Chondrocyte (in vitro differentiated cells): ENCODE data around the gene RGS6. TPM values are rescaled to one million over a fixed set of nuclear protein-coding genes. Genes with fewer than 3 reads are reported as not detected.

ENCODE experiments used
- DNase-seq: peaks from one replicate; pipeline ENCODE4 v3.0.0; 2021; ENCODE audit warnings: mixed read lengths, low spot score
- H3K27ac Mint-ChIP-seq: one replicate; pipeline ENCODE4 v1.8.0; 2021; ENCODE audit warnings: mild to moderate bottlenecking, moderate library complexity, mixed read lengths; ENCODE audit not compliant: unreplicated experiment
- H3K27me3 Mint-ChIP-seq: 2 replicates; pipeline ENCODE4 v1.8.0; 2021; ENCODE audit warnings: low read depth, mixed read lengths
- H3K36me3 Mint-ChIP-seq: 2 replicates; pipeline ENCODE4 v1.8.0; 2021; ENCODE audit warnings: low read depth, mixed read lengths
- H3K4me1 Mint-ChIP-seq: 2 replicates; pipeline ENCODE4 v1.8.0; 2021; ENCODE audit warnings: low read depth, mild to moderate bottlenecking, mixed read lengths
- H3K4me3 Mint-ChIP-seq: one replicate; pipeline ENCODE4 v1.8.0; 2021; ENCODE audit warnings: mild to moderate bottlenecking, moderate library complexity, mixed read lengths; ENCODE audit not compliant: unreplicated experiment
- H3K9me3 Mint-ChIP-seq: 2 replicates; pipeline ENCODE4 v1.8.0; 2021; ENCODE audit warnings: low read depth, mixed read lengths
- total RNA-seq: library from RNA; stranded (reverse); gene quantifications from 3 replicates; pipeline ENCODE4 v1.2.1, GENCODE V29; 2021
- TF ChIP-seq, protein P1 (sequence below): fragments of 200-600 bp; sonication (generic); IDR thresholded peaks from 2 replicates; pipeline ENCODE4 v1.5.0; 2021; ENCODE audit warnings: antibody characterized with exemption, mild to moderate bottlenecking, moderate library complexity

Gene RGS6
- total RNA-seq, 1 donor from 2014 or later: 0.12 TPM

DNA sequence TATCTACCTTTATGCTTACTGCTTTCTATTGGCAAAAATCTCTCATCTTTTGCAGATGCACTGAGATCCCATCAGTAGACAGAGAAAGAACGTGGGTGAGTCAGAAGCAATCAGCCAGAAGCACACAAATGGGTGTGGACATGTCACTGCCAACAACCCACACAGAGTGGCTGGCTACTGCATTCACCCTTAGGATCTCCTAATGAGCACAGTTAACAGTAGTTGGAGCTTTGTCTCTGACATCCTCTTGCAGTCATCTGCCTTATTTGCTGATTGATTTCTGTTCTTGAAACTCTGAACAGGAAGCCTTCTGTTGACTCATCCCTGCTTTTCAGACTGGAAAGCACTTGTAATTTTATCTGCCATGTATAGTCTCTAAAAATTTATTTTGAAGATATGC, 117.2 kb downstream of the RGS6 start:
- Mint-ChIP-seq H3K4me3 (no peak overlapping the region), H3K36me3 (no peaks in the 10 kb centered on the region), H3K9me3 (peaks cover 6% of the 10 kb centered on the region), H3K27ac (no peak overlapping the region), H3K27me3 (peaks cover 11% of the 10 kb centered on the region), H3K4me1 (no peaks in the 10 kb centered on the region)
- DNase-seq: no peak
- TF ChIP-seq, protein P1, sequence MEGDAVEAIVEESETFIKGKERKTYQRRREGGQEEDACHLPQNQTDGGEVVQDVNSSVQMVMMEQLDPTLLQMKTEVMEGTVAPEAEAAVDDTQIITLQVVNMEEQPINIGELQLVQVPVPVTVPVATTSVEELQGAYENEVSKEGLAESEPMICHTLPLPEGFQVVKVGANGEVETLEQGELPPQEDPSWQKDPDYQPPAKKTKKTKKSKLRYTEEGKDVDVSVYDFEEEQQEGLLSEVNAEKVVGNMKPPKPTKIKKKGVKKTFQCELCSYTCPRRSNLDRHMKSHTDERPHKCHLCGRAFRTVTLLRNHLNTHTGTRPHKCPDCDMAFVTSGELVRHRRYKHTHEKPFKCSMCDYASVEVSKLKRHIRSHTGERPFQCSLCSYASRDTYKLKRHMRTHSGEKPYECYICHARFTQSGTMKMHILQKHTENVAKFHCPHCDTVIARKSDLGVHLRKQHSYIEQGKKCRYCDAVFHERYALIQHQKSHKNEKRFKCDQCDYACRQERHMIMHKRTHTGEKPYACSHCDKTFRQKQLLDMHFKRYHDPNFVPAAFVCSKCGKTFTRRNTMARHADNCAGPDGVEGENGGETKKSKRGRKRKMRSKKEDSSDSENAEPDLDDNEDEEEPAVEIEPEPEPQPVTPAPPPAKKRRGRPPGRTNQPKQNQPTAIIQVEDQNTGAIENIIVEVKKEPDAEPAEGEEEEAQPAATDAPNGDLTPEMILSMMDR: no peak

DNA sequence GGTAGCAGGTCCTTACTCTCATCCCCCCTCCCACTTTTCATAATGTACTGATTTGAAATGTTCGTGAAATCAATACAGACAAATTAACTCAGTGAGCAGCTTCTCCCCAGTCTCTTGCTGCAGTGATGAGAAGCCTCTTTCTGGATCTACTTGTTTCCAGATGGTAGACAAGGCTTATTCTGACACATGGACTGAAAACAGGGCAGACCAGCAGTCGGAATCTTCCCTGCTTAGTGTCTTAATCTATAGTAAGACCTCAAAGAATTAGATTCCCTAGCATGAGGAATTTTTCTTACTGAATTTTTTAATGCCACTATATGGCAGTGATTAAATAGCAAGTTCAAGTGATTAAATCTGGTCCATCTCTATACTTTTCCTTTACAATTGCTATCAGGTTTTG, 120.1 kb downstream of the RGS6 start:
- H3K27ac Mint-ChIP-seq: no peak overlapping the region
- no peaks in the 10 kb centered on the region for H3K36me3 Mint-ChIP-seq
- no peaks in the 10 kb centered on the region for H3K9me3 Mint-ChIP-seq
- TF ChIP-seq, protein P1: no peak
- peaks cover 16% of the 10 kb centered on the region for H3K27me3 Mint-ChIP-seq
- H3K4me1 Mint-ChIP-seq: no peaks in the 10 kb centered on the region
- no peak overlapping the region for H3K4me3 Mint-ChIP-seq
- no peak for DNase-seq

DNA sequence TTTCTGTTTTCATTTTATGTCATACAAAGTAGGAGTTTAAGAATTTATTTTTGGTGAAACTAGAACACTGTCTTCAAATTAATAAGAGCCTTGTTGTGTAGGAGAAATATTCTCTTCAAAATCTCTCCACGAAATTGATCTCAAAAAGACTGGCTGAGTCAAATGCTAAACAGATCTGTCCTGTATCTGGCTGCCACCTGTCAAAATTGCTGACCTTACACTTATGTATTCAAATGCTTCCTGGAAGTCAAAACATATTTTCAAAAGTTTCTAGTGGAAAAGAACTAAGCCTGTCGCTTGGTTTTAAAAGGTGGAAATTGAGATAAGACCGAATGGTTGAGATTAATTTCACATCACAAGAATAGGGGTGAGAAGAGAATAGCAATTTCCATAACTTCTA, 121.4 kb downstream of the RGS6 start:
- H3K27ac Mint-ChIP-seq: no peak overlapping the region
- H3K36me3 Mint-ChIP-seq: no peaks in the 10 kb centered on the region
- peaks cover 16% of the 10 kb centered on the region for H3K27me3 Mint-ChIP-seq
- DNase-seq: no peak
- no peaks in the 10 kb centered on the region for H3K4me1 Mint-ChIP-seq
- TF ChIP-seq, protein P1: no peak
- no peaks in the 10 kb centered on the region for H3K9me3 Mint-ChIP-seq
- no peak overlapping the region for H3K4me3 Mint-ChIP-seq

DNA sequence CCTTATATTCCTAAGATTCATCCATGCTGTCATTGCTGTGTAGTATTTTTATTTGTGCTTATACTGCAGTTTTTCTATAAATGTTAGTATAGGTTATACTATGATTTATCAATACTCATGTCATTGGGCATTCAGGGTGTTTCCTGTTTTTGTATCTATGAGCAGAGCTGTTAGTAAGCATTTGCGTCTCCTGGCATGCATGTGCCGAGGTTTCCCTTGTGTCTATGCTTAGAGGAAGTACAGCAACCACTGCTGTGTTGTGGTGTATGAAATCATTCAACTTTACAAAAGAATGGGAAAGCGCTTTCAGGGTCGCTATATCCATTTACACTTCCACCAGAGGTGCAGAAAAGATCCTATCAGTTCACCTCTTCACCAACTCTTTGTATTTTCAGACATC, 122.7 kb downstream of the RGS6 start:
- H3K27ac Mint-ChIP-seq: no peak overlapping the region
- H3K27me3 Mint-ChIP-seq: peaks cover 16% of the 10 kb centered on the region
- no peak overlapping the region for H3K4me3 Mint-ChIP-seq
- TF ChIP-seq, protein P1: no peak
- H3K4me1 Mint-ChIP-seq: no peaks in the 10 kb centered on the region
- no peak for DNase-seq
- no peaks in the 10 kb centered on the region for H3K36me3 Mint-ChIP-seq
- no peaks in the 10 kb centered on the region for H3K9me3 Mint-ChIP-seq

DNA sequence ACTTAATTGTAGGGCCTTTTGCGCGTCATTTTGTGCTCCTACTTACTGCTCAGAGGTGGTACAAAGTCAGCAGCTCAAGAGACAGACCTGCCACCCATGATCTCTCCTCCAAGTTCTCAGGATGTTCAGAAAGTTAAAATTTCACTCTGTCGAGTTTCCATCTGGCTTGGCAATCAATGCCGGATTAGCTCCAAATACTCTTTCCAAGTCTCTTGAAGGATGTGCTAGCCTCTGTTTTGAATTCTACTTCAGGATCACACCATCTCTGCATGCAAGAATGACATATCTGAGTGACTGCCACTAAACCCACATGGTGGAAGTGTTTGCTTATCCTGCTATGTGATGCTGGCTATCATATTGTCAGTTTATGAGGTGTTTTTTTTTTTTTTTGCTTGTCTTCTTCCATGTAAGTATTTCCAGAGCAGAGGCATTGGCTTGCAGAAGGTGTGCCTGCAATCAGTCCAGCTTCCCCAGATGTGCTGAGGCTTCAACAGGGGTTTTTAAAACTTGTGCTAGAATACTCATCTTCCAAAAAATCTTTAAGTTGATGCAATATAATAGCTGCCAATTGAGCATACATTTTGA, 125.6 kb downstream of the RGS6 start:
- Mint-ChIP-seq H3K4me3 (no peak overlapping the region), H3K9me3 (no peaks in the 10 kb centered on the region), H3K4me1 (no peaks in the 10 kb centered on the region), H3K36me3 (no peaks in the 10 kb centered on the region), H3K27me3 (peaks cover 9% of the 10 kb centered on the region), H3K27ac (no peak overlapping the region)
- TF ChIP-seq, protein P1: no peak
- no peak for DNase-seq
